ENCODE results near the gene EIF3L.

The EIF3L gene

GRCh38 chr22:37906364-37907008 lies 57.3 kb downstream of the EIF3L start:
- peak; percentile 38 to 40 for DNase-seq

GRCh38 chr22:37907036-37907954 lies 58.1 kb downstream of the EIF3L start:
- no peak for DNase-seq

GRCh38 chr22:37909766-37910165 lies 60.5 kb downstream of the EIF3L start:
- no peak for DNase-seq

GRCh38 chr22:37910890-37911672 lies 61.9 kb downstream of the EIF3L start:
- no peak for DNase-seq

GRCh38 chr22:37911697-37912096 lies 62.5 kb downstream of the EIF3L start:
- no peak for DNase-seq

- DNase-seq: no peak
Measured at GRCh38 chr22:37912171-37912570, 63.0 kb downstream of the EIF3L start.

DNA sequence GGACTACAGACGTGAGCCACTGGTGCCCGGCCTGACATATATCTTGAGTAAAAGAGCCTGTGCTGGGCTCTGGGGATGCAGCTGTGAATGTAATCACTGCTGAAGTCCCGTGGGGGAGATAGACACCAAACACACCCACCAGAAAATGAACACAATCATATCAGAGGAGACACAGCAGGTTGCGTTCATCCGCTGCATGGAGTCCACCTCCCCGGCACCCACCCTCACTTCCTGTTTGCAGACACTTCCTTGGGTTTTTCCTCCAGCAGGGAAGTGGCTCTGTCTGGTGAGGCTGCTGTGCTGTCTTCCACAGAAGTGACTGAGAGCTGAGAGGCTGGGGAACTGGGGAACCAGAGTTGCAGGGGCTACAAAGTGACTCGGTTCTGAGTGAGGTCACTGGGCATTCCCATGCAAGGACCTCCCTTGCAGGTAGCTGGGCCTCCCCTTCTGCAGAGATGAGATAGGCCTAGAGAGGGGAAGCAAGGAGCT lies 64.1 kb downstream of the EIF3L start:
- DNase-seq: peak; percentile 52 to 85

DNA sequence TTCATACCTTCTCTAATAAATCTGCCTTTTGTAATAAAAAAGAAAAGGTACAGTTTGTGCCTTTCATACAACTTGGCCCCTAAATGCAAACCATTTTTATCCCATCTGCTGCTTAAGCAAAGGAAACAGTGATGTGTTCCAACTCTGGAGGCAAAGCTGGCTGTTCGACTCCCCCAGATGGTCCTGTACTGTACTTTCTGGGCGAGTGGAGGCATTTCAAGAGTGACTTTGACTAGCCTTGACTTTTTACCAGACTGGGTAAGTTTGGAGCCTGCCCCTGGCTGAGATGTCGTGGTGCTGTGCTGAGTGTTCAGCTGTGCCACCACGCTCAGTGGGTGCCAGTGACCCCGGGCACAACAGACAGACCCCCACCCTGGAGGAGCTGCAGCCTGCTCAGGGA lies 67.1 kb downstream of the EIF3L start:
- DNase-seq: no peak

DNA sequence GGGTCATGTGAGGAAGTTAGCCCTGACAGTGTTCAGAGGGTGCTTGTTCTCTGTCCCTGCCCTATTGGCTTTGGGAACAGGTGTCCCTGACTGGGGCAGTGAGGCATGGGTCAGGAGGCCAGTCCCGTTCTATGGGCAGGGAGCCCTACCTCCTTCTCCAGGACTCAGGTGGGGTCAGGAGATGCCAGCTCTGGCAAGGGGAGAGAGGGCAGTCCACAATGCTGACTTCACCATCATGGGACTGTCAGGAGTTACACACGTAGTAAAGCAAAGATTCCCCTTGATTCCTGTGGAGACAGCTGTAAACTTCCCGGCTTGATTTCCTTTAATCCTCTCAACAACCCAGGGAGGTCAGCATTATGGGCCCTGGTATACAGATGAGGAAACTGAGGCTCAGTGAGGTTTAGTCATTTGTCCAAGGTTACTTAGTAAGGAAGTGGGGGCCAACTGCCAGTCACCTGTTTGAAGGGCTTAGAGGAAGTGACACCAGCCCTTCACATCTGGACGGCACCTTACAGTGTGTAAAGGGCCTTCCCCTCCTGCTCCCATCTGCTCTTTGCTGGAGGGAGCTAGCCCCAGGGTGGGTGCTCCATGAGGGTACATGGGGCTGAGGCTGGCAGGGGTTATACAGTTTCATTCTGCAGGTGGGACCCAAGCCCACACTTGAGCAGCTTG lies 68.8 kb downstream of the EIF3L start:
- peak; percentile 9 to 67 for DNase-seq

DNA sequence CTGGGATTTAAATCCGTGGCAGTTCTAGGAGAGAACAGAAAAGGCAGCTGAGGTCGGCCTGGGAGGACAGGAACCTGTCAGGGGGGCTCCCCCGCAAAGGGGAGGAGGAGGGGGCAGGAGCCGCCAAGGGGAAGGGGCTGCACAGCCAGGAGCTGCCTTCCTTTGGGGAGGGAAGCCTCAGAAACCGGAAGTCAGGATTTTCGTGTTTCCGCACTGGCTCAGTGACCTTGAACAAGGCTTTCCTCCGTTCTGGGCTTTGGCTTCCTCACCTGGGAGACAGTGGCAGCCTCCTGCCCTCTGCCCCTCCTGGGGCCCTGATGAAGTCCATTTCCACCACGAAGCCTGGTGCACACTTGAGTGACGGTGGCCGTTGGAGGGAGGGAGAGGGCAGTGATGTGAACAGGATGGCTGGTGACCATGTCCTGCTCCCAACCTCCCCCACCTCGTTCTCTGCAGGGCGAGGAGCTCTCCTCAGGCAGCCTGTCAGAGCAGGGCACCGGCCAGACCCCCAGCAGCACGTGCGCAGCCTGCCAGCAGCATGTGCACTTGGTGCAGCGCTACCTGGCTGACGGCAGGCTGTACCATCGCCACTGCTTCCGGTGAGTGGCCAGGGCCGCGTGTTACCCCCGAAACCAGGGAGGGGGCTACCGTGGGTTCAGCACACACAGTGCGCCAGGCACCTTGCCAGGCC lies 69.5 kb downstream of the EIF3L start:
- no peak for DNase-seq

DNA sequence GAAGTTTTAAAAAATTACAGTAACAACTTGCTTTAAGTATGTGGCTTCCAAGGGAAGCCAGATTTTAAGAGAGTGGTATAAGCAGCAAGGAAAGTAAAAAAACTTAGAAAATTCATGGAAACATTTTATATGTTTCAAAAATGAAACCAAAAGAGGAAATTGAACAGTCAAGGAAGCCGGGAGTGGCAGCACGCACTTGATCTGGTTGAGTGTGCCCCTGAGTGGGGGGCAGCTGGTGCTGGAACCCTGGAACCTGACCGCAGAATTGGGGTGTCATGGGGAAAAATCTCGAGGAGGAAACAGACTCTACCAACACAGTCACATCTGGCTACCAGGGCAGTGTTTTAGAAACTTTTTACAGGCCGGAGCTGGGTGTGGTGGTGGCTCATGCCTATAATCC lies 70.9 kb downstream of the EIF3L start:
- peak; percentile 40 to 44 for DNase-seq

- no peak for DNase-seq
Measured at GRCh38 chr22:37922191-37922590, 73.0 kb downstream of the EIF3L start.

DNA sequence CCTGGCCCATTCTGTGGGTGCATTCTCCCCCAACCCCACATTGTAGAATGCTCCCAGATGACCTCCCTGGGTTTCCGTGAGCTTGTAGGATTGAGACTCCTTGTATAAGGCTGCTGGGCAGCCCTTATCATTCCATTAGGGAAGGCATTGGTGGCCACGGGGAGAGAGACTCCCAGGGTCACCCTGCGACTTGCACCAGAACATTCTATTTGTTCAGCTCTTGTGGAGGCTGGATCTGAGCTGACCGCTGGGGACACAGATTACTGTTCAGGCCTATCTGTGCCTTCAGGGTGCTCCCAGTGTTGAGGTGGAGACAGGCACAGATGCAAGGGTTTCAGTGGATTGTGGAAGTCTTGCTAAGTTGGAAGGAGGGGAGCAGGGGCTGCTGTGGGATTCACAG lies 74.7 kb downstream of the EIF3L start:
- DNase-seq: no peak

- DNase-seq: no peak
Measured at GRCh38 chr22:37924386-37925065, 75.3 kb downstream of the EIF3L start.

DNA sequence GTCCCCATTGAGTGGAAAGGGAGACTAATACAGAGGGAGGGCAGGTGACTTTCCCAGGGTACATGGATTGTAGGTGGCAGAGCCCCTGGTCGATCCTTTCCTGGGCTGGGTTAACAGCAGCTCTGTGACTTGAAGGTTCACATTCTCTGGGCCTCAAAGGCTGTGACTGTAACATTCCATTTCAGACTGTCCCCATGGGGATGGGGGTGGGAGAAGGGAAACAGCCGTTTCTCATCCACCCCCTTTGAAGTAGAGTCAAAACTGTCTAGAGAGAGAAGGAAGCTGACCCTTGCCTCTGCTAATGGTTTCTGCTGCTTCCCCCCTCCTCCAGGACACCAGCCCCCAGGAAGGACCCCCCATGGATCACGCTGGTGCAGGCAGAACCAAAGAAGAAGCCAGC lies 76.1 kb downstream of the EIF3L start:
- DNase-seq: no peak

- no peak for DNase-seq
Measured at GRCh38 chr22:37925767-37926166, 76.5 kb downstream of the EIF3L start.

DNA sequence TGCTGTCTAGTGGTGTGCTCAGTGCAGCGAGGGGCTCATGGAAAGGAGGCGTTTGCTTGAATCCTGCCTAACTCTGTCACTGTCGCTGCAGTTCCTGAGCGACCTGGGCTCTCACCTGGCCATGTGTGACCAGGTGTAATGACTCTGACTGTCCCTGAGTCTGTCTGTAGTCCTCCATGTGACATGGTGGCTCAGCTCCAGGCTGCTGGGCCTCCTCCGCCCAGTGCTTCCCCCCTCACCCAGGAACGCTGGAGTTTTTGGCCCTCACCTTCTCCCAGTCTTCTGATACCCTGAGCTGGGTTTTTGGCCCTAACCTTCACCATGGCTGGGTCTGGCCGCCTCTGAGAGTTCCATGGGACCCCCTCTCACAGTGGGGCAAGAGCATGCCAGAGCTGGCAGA lies 77.1 kb downstream of the EIF3L start:
- DNase-seq: no peak

GRCh38 chr22:37926771-37927636 lies 77.8 kb downstream of the EIF3L start:
- no peak for DNase-seq

DNA sequence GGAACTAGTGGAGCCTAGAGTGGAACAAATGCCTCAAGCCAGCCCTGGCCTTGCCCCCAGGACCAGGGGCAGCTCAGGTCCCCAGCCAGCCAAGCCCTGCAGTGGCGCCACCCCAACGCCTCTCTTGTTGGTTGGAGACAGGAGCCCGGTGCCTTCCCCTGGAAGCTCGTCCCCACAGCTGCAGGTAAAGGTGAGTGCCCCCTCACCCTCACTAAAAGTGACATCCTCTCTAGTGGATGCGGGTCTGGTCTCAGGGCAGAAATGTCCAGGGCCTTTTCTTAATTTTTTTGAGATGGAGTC lies 78.4 kb downstream of the EIF3L start:
- DNase-seq: no peak

DNA sequence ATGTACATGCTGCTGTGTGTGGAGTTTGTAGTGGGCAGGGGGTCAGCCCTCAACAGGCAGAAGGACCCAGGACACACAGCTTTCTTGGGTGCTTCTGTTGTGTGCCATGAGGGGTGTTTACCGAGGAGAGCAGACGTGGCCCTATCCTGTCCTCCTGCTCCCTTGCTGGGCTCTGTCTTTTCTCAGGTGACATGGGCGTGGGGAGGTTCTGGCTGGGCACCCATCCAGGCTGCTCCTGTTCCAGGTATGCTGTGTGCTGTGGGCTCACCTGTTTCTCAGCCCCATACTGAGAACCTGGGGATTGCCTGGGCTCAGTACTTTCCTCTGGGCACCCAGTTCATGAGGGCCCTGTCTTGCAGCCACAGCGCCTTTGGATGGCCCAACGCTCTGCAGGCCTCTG lies 80.2 kb downstream of the EIF3L start:
- no peak for DNase-seq
